GM23248 (cell line): ENCODE measurements around the gene TBC1D14.

Experiments used
- EZH2 ChIP-seq: fragments of 200-600 bp; sonication (generic); IDR thresholded peaks from 2 replicates; pipeline ENCODE4 v1.6.1; 2018; ENCODE audit warnings: antibody characterized with exemption, mild to moderate bottlenecking; ENCODE audit not compliant: insufficient read depth, poor library complexity, severe bottlenecking
- EZH2phosphoT487 ChIP-seq: fragments of 200-600 bp; sonication (generic); IDR thresholded peaks from 2 replicates; pipeline ENCODE4 v1.6.1; 2018; ENCODE audit warnings: antibody characterized with exemption, moderate library complexity, mild to moderate bottlenecking, low read depth; ENCODE audit not compliant: insufficient read depth

DNA sequence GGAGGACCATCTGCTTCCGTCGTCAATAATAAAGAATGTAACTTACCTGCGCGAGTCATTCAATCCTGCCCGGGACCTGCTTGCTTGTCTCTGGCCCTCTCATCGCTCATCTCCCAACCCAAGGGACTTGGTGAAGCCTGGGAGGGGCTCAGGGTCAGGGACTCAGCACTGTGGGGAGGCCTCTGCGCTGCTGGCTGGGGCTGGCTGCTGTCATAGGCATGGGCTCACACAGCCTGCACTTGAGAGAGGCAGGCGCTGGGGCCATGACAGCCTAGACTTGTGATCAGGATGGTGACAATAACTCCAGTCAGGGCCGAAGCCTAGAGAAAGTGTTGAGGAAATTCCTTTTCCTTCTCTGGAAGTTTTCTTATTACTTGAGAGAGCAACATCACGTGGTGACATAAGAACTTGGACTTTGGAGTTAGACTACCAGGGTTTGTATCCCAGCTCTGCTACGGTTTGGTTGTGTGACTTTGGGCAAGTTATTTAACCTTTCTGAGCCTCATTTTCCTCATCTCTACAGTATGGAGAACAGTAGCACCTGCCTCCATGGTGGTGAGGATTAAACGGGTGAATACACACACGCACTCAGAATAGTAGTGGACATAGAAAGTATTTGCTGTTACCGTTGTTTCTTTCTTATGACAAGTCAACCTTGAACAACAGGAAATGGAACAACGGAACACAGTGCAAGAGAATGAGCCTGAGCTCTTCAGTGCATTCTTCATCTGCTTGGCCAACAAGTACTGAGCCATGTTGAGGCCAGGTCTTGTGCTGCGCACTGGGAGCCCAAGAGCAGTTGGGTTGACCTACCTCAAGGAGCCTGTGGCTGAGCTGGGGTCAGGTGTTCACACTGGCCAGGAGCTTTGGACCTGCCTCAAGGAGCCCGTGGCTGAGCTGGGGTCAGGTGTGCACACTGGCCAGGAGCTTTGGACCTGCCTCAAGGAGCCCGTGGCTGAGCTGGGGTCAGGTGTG is 60.5 kb downstream of the TBC1D14 start:
- TF ChIP-seq EZH2 (no peak), EZH2phosphoT487 (no peak)
